H1 (cell line): ENCODE data around the gene SLC6A18. TPM values are rescaled to one million over a fixed set of nuclear protein-coding genes. Genes with fewer than 3 reads are reported as not detected.
"Not testable (repeated sequence)": the region's sequence is repeated elsewhere in the genome, so short reads cannot be mapped to it uniquely, and the experiment has no call there.

Source experiments
- CTCF ChIA-PET: fragments of 300-600 bp; sonication (Branson Sonifier 250); formaldehyde crosslinking; loops from one replicate; lab custom pipeline; 2021; ENCODE audit not compliant: partially characterized antibody; lab: Charles Lee
- POLR2A ChIA-PET: fragments of 300-600 bp; sonication (Branson Sonifier 250); formaldehyde crosslinking; loops from one replicate; lab custom pipeline; 2021; ENCODE audit warnings: inconsistent platforms; ENCODE audit not compliant: partially characterized antibody; lab: Charles Lee
- DNase-seq, 2 experiments: peaks; one replicate each; pipeline versions ENCODE4 v3.0.0 to v3.0.0-alpha.2; 2010 to 2022; ENCODE audit warnings: low spot score in 2 of 2, low read depth in 1 of 2, mixed read lengths in 1 of 2
- FAIRE-seq: peaks from 2 replicates; lab custom pipeline; 2011; peaks lifted over from hg19 to GRCh38; lab: Jason Lieb, UNC
- H2AFZ ChIP-seq: 2 replicates; pipeline ENCODE4 v1.8.1; 2012; ENCODE audit warnings: low read length, inconsistent platforms
- H2AK5ac ChIP-seq: 2 replicates; pipeline ENCODE4 v1.6.1; 2013; ENCODE audit warnings: low read depth, low read length
- H2BK120ac ChIP-seq: replicated peaks from 2 replicates; pipeline ENCODE3; 2013; ENCODE audit warnings: low read depth, low read length, inconsistent platforms
- H2BK12ac ChIP-seq: 2 replicates; pipeline ENCODE4 v1.6.1; 2013; ENCODE audit warnings: low read depth, low read length
- H2BK15ac ChIP-seq: 2 replicates; pipeline ENCODE4 v1.6.1; 2013; ENCODE audit warnings: low read length
- H2BK20ac ChIP-seq: 2 replicates; pipeline ENCODE4 v1.6.1; 2013; ENCODE audit warnings: low read length
- H2BK5ac ChIP-seq: 2 replicates; pipeline ENCODE4 v1.6.1; 2013; ENCODE audit warnings: low read depth, low read length
- H3K14ac ChIP-seq: 2 replicates; pipeline ENCODE4 v1.6.1; 2013; ENCODE audit warnings: inconsistent platforms; ENCODE audit not compliant: insufficient read length
- H3K18ac ChIP-seq: 2 replicates; pipeline ENCODE4 v1.6.1; 2013; ENCODE audit warnings: low read length; ENCODE audit errors: extremely low read depth
- H3K23ac ChIP-seq: 2 replicates; pipeline ENCODE4 v1.6.1; 2013; ENCODE audit warnings: inconsistent platforms; ENCODE audit not compliant: insufficient read length
- H3K23me2 ChIP-seq: 2 replicates; pipeline ENCODE4 v1.6.1; 2013; ENCODE audit warnings: low read depth, low read length
- H3K27ac ChIP-seq: 2 replicates; pipeline ENCODE4 v1.6.1; 2011; ENCODE audit warnings: low read depth, low read length, inconsistent platforms
- H3K27me3 ChIP-seq, 4 experiments: replicated peaks in 1 of 4; 1 replicate in 1 of 4; 2 replicates in 3 of 4; pipeline versions ENCODE4 v1.6.1 to v1.8.1; 2011 to 2013; ENCODE audit warnings: low read length in 3 of 4, mild to moderate bottlenecking in 3 of 4, inconsistent platforms in 2 of 4, mixed read lengths in 2 of 4, moderate library complexity in 1 of 4; ENCODE audit not compliant: control insufficient read depth in 3 of 4, insufficient read depth in 3 of 4; ENCODE audit errors: extremely low read depth in 1 of 4
- H3K36me3 ChIP-seq, 4 experiments: 2 replicates each; pipeline versions ENCODE4 v1.6.1 to v1.8.1; 2011 to 2013; ENCODE audit warnings: mild to moderate bottlenecking in 4 of 4, low read length in 3 of 4, moderate library complexity in 2 of 4, control low read depth in 1 of 4, inconsistent platforms in 1 of 4; ENCODE audit not compliant: insufficient read depth in 4 of 4, control insufficient read depth in 2 of 4
- H3K4ac ChIP-seq: replicated peaks from 2 replicates; pipeline ENCODE3; 2013; ENCODE audit warnings: low read length, low read depth, mixed read lengths, inconsistent platforms; ENCODE audit not compliant: insufficient read length
- H3K4me1 ChIP-seq, 4 experiments: replicated peaks in 1 of 4; 1 replicate in 1 of 4; 2 replicates in 3 of 4; pipeline versions ENCODE4 v1.6.1 to v1.8.1; 2011 to 2013; ENCODE audit warnings: low read length in 3 of 4, inconsistent platforms in 2 of 4, mixed read lengths in 1 of 4; ENCODE audit not compliant: insufficient read depth in 4 of 4, control insufficient read depth in 3 of 4
- H3K4me2 ChIP-seq, 2 experiments: 2 replicates each; pipeline versions ENCODE4 v1.6.1 to v1.8.1; 2011 to 2013; ENCODE audit warnings: low read depth in 2 of 2, low read length in 2 of 2, control low read depth in 1 of 2, inconsistent platforms in 1 of 2, mild to moderate bottlenecking in 1 of 2; ENCODE audit not compliant: insufficient read depth in 1 of 2
- H3K4me3 ChIP-seq, 4 experiments: fragments of 200-600, 300-600 bp in 1 of 4; sonication (generic), shearing (Covaris generic), sonication (Bioruptor Twin) in 1 of 4; 2 replicates each; pipeline versions ENCODE4 v1.5.1 to v1.8.1; 2011 to 2016; ENCODE audit warnings: low read length in 4 of 4, low read depth in 3 of 4, control low read depth in 2 of 4, inconsistent platforms in 2 of 4, mild to moderate bottlenecking in 2 of 4, mixed read lengths in 1 of 4, moderate library complexity in 1 of 4; ENCODE audit not compliant: insufficient read depth in 2 of 4; ENCODE audit errors: extremely low read depth in 1 of 4
- H3K56ac ChIP-seq: replicated peaks from 2 replicates; pipeline ENCODE3; 2013; ENCODE audit warnings: low read depth, mild to moderate bottlenecking, mixed read lengths, low read length, inconsistent platforms; ENCODE audit not compliant: insufficient read length
- H3K79me1 ChIP-seq: 2 replicates; pipeline ENCODE4 v1.6.1; 2013; ENCODE audit warnings: low read depth, low read length, control low read depth
- H3K79me2 ChIP-seq, 2 experiments: 2 replicates each; pipeline versions ENCODE4 v1.6.1 to v1.8.1; 2012 to 2013; ENCODE audit warnings: low read length in 2 of 2, mild to moderate bottlenecking in 2 of 2, inconsistent platforms in 1 of 2; ENCODE audit not compliant: insufficient read depth in 2 of 2, control insufficient read depth in 1 of 2
- H3K9ac ChIP-seq, 4 experiments: replicated peaks in 1 of 4; 1 replicate in 1 of 4; 2 replicates in 3 of 4; pipeline versions ENCODE4 v1.6.1 to v1.8.1; 2011 to 2013; ENCODE audit warnings: low read depth in 3 of 4, low read length in 3 of 4, control low read depth in 2 of 4, mild to moderate bottlenecking in 2 of 4, moderate library complexity in 2 of 4, inconsistent platforms in 1 of 4; ENCODE audit errors: extremely low read depth in 1 of 4
- H3K9me3 ChIP-seq, 2 experiments: 2 replicates each; pipeline versions ENCODE4 v1.6.1 to v1.8.1; 2012 to 2013; ENCODE audit warnings: mild to moderate bottlenecking in 2 of 2, moderate library complexity in 2 of 2, control low read depth in 1 of 2, inconsistent platforms in 1 of 2, low read depth in 1 of 2, low read length in 1 of 2, mixed read lengths in 1 of 2; ENCODE audit not compliant: insufficient read depth in 2 of 2
- H4K20me1 ChIP-seq, 2 experiments: replicated peaks in 1 of 2; 2 replicates each; pipeline versions ENCODE3 to v1.8.1; 2011 to 2013; ENCODE audit warnings: inconsistent platforms in 2 of 2, low read length in 2 of 2, mild to moderate bottlenecking in 1 of 2; ENCODE audit not compliant: insufficient read depth in 2 of 2, control insufficient read depth in 1 of 2
- H4K5ac ChIP-seq: 2 replicates; pipeline ENCODE4 v1.6.1; 2013; ENCODE audit warnings: low read length, low read depth, mixed read lengths, inconsistent platforms; ENCODE audit not compliant: insufficient read length
- H4K8ac ChIP-seq: 2 replicates; pipeline ENCODE4 v1.8.0; 2013; ENCODE audit warnings: mild to moderate bottlenecking, moderate library complexity, low read length, inconsistent platforms; ENCODE audit not compliant: insufficient read depth; ENCODE audit errors: extremely low read depth
- H4K91ac ChIP-seq: replicated peaks from 2 replicates; pipeline ENCODE3; 2013; ENCODE audit warnings: low read length, mixed read lengths, inconsistent platforms; ENCODE audit not compliant: insufficient read length
- WGBS, 2 experiments: shearing (Covaris generic) in 1 of 2; methylation state at CpG; one replicate each; pipeline versions ENCODE4 v1.1.6 to v1.1.7; 2013 to 2015; ENCODE audit warnings: low lambda C conversion rate in 2 of 2, mixed read lengths in 2 of 2, inconsistent platforms in 1 of 2, low coverage in 1 of 2, missing lambda C conversion rate in 1 of 2; ENCODE audit not compliant: insufficient replicate concordance in 2 of 2, insufficient coverage in 1 of 2, insufficient read length in 1 of 2; ENCODE audit errors: extremely low coverage in 1 of 2, missing lambda C conversion rate in 1 of 2; 5-methylcytosine and 5-hydroxymethylcytosine counted together
- polyA plus RNA-seq, 7 experiments: library from polyadenylated mRNA; depleted of rRNA in 3 of 7; stranded (reverse) in 5 of 7; unstranded in 2 of 7; fragments of >200 nt in 5 of 7; fragments of 200-250 nt in 2 of 7; gene quantifications; 1 replicate in 5 of 7; 2 replicates in 1 of 7; 4 replicates in 1 of 7; pipeline versions ENCODE4 v1.2.1 to v1.2.3, GENCODE V29; 2011 to 2013; ENCODE audit warnings: missing spikeins in 2 of 7, mixed read lengths in 2 of 7
- total RNA-seq: library from RNA; stranded (reverse); fragmentation: NEBNext Ultra II Directional; extraction: Animal tissue kit (Norgen Biotek cat#: 25700); gene quantifications from 2 replicates; pipeline ENCODE4 v1.2.1, GENCODE V29; 2021

The SLC6A18 gene
- total and polyA plus RNA-seq, 2 of the 8 experiments (the other 6 are each of a cell fraction or from before 2014, with no cell fraction given), result not detected

DNA sequence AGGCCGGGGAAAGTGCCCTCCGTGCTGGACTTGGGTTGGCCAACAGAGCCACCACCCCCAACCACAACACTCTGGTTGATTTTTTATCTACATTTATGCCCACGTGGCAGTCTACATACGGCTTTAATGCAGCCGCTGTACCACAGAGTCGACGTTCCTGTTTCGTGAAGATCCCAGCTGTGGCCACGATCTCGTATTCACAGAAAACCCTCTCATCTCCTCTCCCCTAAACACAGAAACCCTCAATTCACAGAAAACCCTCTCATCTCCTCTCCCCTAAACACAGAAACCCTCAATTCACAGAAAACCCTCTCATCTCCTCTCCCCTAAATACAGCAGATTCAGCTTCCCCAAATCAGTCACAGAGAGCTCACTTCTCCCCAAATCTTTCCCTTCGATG is 3.8 kb downstream of the SLC6A18 start:
- not testable (repeated sequence) for DNase-seq, H3K9me3 ChIP-seq, FAIRE-seq, H3K36me3 ChIP-seq, H3K9ac ChIP-seq, H3K4me3 ChIP-seq, H3K27ac ChIP-seq, H4K8ac ChIP-seq, H4K20me1 ChIP-seq, H3K27me3 ChIP-seq, H2BK15ac ChIP-seq, H2BK12ac ChIP-seq, H3K23ac ChIP-seq, H2BK5ac ChIP-seq, H3K14ac ChIP-seq, H4K91ac ChIP-seq, H2AK5ac ChIP-seq, H3K4ac ChIP-seq, H2BK20ac ChIP-seq, H3K18ac ChIP-seq, H4K5ac ChIP-seq, H3K23me2 ChIP-seq, H3K4me1 ChIP-seq, H3K79me2 ChIP-seq, H3K56ac ChIP-seq, H3K79me1 ChIP-seq, H2AFZ ChIP-seq, H2BK120ac ChIP-seq, H3K4me2 ChIP-seq
- ChIA-PET CTCF (interaction anchor here (1.2 to 1.5 kb wide), 3 partner anchors 9 to 60 kb away, joined by 3 to 5 read pairs (median 3); no protein-coding TSS in a partner anchor), POLR2A (interaction anchor here (0.7 kb wide), 1 partner anchor 75 kb away, joined by 3 read pairs; no protein-coding TSS in a partner anchor)
- WGBS, 2 experiments, result 91% methylated on average over 11 of the region's 11 CpGs; no CpG with 5 or more reads in 1 of the 2 experiments
